ENCODE results near the gene IQCM. TPM values are rescaled to one million over a fixed set of nuclear protein-coding genes. Genes with fewer than 3 reads are reported as not detected.

IQCM gene
- total RNA-seq, 1 donor from 2014 or later: not detected

DNA sequence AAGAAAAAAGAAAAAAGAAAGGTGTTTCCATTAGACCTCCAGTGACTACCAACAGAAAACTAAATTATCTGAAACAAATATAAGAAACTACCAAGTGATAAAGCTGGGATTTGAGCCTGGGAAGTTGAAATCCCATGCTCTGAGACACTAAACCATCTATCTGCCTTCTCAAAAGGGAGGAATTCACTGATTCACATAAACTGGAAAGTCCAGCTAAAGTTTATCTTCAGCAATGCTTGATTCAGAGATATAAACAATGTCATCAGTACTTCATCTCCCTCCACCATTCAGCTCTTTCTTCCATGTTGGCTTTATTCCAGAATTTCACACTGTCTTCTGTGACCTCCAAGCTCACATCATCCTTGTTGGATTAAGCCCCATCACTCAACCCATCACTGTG, 96.3 kb downstream of the IQCM start:
- H3K4me3 ChIP-seq: no peak overlapping the region
- TF ChIP-seq, protein P1, sequence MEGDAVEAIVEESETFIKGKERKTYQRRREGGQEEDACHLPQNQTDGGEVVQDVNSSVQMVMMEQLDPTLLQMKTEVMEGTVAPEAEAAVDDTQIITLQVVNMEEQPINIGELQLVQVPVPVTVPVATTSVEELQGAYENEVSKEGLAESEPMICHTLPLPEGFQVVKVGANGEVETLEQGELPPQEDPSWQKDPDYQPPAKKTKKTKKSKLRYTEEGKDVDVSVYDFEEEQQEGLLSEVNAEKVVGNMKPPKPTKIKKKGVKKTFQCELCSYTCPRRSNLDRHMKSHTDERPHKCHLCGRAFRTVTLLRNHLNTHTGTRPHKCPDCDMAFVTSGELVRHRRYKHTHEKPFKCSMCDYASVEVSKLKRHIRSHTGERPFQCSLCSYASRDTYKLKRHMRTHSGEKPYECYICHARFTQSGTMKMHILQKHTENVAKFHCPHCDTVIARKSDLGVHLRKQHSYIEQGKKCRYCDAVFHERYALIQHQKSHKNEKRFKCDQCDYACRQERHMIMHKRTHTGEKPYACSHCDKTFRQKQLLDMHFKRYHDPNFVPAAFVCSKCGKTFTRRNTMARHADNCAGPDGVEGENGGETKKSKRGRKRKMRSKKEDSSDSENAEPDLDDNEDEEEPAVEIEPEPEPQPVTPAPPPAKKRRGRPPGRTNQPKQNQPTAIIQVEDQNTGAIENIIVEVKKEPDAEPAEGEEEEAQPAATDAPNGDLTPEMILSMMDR (IDR thresholded peaks at IDR 0.05): no peak
- DNase-seq (no peak), ATAC-seq (no peak)
- no peaks in the 10 kb centered on the region for H3K9me3 ChIP-seq
- H3K27ac ChIP-seq: no peak overlapping the region
- intact Hi-C loops (cut with DNase I): no loop called here
- no peaks in the 10 kb centered on the region for H3K27me3 ChIP-seq
- no peaks in the 10 kb centered on the region for H3K36me3 ChIP-seq
- no peaks in the 10 kb centered on the region for H3K4me1 ChIP-seq

DNA sequence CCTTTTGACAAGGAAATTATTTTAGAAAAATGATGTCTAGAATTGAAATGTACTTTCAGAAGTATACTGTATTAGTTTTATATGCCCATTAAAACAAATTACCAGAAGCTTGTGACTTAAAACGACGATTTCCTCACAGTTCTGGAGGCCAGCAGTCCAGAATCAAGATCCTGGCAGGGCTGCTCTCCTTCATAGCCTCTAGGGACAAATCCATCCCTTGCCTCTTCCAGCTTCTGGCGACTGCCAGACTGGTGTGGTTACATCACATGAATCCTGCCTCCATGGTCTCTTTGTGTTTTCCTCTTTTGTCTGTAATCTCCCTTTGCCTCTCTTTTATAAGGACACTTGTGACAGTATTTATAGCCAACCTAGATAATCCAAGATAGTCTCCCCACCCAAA, 97.1 kb downstream of the IQCM start:
- no peak for DNase-seq
- ATAC-seq: no peak
- H3K27me3 ChIP-seq: no peaks in the 10 kb centered on the region
- no peaks in the 10 kb centered on the region for H3K9me3 ChIP-seq
- no peak overlapping the region for H3K27ac ChIP-seq
- TF ChIP-seq, protein P1 (IDR thresholded peaks at IDR 0.05): no peak
- no peak overlapping the region for H3K4me3 ChIP-seq
- H3K4me1 ChIP-seq: no peaks in the 10 kb centered on the region
- H3K36me3 ChIP-seq: no peaks in the 10 kb centered on the region
- intact Hi-C loops (cut with DNase I): no loop called here

DNA sequence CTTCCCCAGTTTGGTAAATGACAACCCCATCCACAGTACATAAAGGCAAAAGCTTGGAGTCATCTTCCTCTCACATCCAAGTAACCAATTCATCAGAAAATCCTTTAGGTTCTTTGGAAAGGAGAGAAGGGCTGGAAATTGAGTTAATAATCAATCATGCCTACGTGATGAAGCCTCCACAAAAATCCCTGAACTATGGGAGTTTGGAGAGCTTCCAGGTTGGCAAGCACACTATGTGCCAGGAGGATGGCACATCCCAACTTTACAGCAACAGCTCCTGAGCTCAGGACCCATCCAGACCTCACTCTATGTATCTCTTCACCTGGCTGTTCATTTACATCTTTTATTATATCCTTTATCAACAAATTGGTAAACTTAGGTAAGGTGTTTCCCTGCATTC, 98.9 kb downstream of the IQCM start:
- Histone ChIP-seq H3K36me3 (no peaks in the 10 kb centered on the region), H3K4me3 (no peak overlapping the region), H3K27ac (no peak overlapping the region), H3K27me3 (no peaks in the 10 kb centered on the region), H3K9me3 (no peaks in the 10 kb centered on the region), H3K4me1 (no peaks in the 10 kb centered on the region)
- no peak for DNase-seq
- TF ChIP-seq, protein P1 (IDR thresholded peaks at IDR 0.05): no peak
- no peak for ATAC-seq
- intact Hi-C loops (cut with DNase I): no loop called here

DNA sequence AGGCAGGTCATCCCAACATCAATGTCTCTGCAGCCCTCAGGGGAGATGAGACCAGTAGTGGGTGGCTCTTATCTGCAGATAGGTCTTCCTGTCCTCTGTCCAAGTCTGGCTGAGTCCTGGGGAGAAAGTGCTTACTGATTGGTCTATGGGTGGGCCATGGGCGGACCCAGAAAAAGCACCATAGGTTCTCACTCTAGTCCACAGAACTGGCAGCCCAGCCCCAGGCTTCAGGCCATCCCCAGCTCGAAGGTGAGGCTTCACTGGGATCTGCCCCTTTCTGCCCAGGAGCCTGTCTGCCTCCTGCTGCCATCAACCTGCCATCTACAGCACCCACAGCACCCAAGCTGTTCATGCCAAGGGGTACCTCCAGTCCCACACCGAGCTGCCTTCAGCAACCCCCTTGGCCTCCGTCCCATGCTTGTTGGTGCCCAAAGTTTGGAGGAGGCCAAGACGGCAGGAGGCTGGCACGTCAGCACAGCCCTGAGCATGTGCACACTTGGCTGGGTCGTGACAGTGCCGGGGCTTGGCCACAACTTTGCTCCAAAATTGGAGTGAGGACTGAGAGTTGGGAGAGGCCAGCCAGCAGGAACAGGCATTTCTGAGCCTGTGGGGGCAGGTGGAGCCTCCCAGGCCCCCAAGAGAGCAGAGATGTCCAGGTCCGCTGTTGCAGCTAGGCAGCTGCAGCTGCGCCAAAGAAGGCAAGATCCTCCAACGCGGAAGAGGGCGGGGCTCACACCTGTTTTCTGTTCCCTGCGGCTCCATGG, 99.6 kb downstream of the IQCM start:
- TF ChIP-seq, protein P1 (IDR thresholded peaks at IDR 0.05): no peak
- Histone ChIP-seq H3K36me3 (no peaks in the 10 kb centered on the region), H3K4me3 (no peak overlapping the region), H3K9me3 (no peaks in the 10 kb centered on the region), H3K27me3 (no peaks in the 10 kb centered on the region), H3K4me1 (no peaks in the 10 kb centered on the region), H3K27ac (no peak overlapping the region)
- ATAC-seq (peak; percentile 32), DNase-seq (peak; percentile 56)
- intact Hi-C loops (cut with DNase I): no loop called here

DNA sequence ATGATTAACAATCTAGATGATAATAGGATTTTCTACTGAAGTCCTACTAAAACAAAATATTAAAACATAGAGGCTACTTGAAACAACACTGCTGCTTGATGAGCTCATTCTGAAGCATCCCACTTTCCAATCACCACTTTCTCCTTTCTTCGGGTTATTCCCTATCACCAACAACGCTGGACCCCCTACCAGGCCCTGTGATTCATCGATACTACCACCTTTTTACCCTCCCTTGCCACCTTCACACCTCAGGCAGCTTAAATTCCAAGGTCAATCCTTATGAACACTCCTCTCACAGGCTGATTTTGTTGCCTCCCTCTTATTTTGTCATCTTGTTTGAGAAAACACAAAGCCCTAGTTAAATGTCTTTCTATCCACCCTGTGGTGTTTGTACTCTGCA, 102.6 kb downstream of the IQCM start:
- TF ChIP-seq, protein P1 (IDR thresholded peaks at IDR 0.05): no peak
- intact Hi-C loops (cut with DNase I): no loop called here
- Histone ChIP-seq H3K27ac (no peak overlapping the region), H3K36me3 (no peaks in the 10 kb centered on the region), H3K4me1 (no peaks in the 10 kb centered on the region), H3K27me3 (no peaks in the 10 kb centered on the region), H3K9me3 (no peaks in the 10 kb centered on the region), H3K4me3 (no peak overlapping the region)
- no peak for DNase-seq
- no peak for ATAC-seq
